B cell (primary cell): ENCODE data around the gene PDE11A. TPM values are rescaled to one million over a fixed set of nuclear protein-coding genes. Genes with fewer than 3 reads are reported as not detected.

Source experiments
- ATAC-seq: fragments of 200-7000 bp; cut with Tn5 transposase; one replicate; pipeline ENCODE4 v1.10.0; 2021; ENCODE audit warnings: low read depth, mild to moderate bottlenecking, moderate number of reproducible peaks, moderate library complexity
- CTCF ChIA-PET: fragments of 350-600 bp; sonication (Branson Sonifier 250); formaldehyde crosslinking; loops from one replicate; lab custom pipeline; 2021; ENCODE audit warnings: antibody characterized with exemption, inconsistent platforms; lab: Charles Lee
- POLR2A ChIA-PET: fragments of 350-600 bp; sonication (Branson Sonifier 250); formaldehyde crosslinking; loops from one replicate; lab custom pipeline; 2021; ENCODE audit warnings: antibody characterized with exemption; lab: Charles Lee
- DNase-seq: peaks from one replicate; pipeline ENCODE4 v3.0.0; 2013
- H2AFZ ChIP-seq: 2 replicates; pipeline ENCODE4 v1.6.1; 2012; ENCODE audit warnings: mild to moderate bottlenecking, low read depth, low read length; ENCODE audit not compliant: insufficient read depth, poor library complexity, severe bottlenecking
- H3K27ac ChIP-seq, 2 donors: 1 replicate in 1 of 2; 2 replicates in 1 of 2; pipeline ENCODE4 v1.5.1; 2012 to 2013; ENCODE audit warnings: low read length in 2 of 2, mild to moderate bottlenecking in 2 of 2, moderate library complexity in 1 of 2
- H3K27me3 ChIP-seq, 4 experiments: fragments of 200-600 bp in 1 of 4; sonication (generic) in 1 of 4; replicated peaks in 1 of 4; 1 replicate in 2 of 4; 2 replicates in 2 of 4; pipeline versions ENCODE4 v1.6.1 to v1.7.0; 2013 to 2016; ENCODE audit warnings: low read length in 3 of 4, mild to moderate bottlenecking in 2 of 4, mixed read lengths in 1 of 4, moderate library complexity in 1 of 4; ENCODE audit not compliant: insufficient read depth in 4 of 4, control insufficient read depth in 3 of 4; ENCODE audit errors: control extremely low read depth in 1 of 4
- H3K36me3 ChIP-seq, 2 experiments: replicated peaks in 1 of 2; 1 replicate in 1 of 2; 2 replicates in 1 of 2; pipeline versions ENCODE4 v1.6.1 to v1.7.1; 2013; ENCODE audit warnings: low read length in 1 of 2; ENCODE audit not compliant: insufficient read depth in 2 of 2, control insufficient read depth in 1 of 2; ENCODE audit errors: control extremely low read depth in 1 of 2, extremely low read depth in 1 of 2
- H3K4me1 ChIP-seq, 2 donors: fragments of 200-600 bp in 1 of 2; sonication (generic) in 1 of 2; 1 replicate in 1 of 2; 2 replicates in 1 of 2; pipeline versions ENCODE4 v1.5.1 to v1.6.1; 2013 to 2017; ENCODE audit warnings: low read length in 2 of 2; ENCODE audit not compliant: control insufficient read depth in 2 of 2, insufficient read depth in 2 of 2
- H3K4me2 ChIP-seq: replicated peaks from 2 replicates; pipeline ENCODE3; 2012; ENCODE audit warnings: mild to moderate bottlenecking, low read depth, low read length; ENCODE audit not compliant: poor library complexity, severe bottlenecking
- H3K4me3 ChIP-seq, 5 experiments: fragments of 200-600 bp in 1 of 5; sonication (generic) in 1 of 5; 1 replicate in 3 of 5; 2 replicates in 2 of 5; pipeline versions ENCODE4 v1.5.1 to v1.7.0; 2011 to 2016; ENCODE audit warnings: low read length in 4 of 5, mild to moderate bottlenecking in 4 of 5, low read depth in 2 of 5, control low read depth in 1 of 5, moderate library complexity in 1 of 5; ENCODE audit not compliant: insufficient read depth in 1 of 5; ENCODE audit errors: control extremely low read depth in 1 of 5, extremely low read depth in 1 of 5
- H3K79me2 ChIP-seq: fragments of 200-600 bp; sonication (generic); one replicate; pipeline ENCODE4 v1.6.0; 2016; ENCODE audit warnings: low read length; ENCODE audit not compliant: control insufficient read depth, insufficient read depth
- H3K9ac ChIP-seq: fragments of 200-600 bp; sonication (generic); 2 replicates; pipeline ENCODE4 v1.6.1; 2017; ENCODE audit warnings: mild to moderate bottlenecking, low read length, moderate library complexity
- H3K9me3 ChIP-seq, 3 donors: one replicate each; pipeline versions ENCODE4 v1.6.1 to v1.7.1; 2013; ENCODE audit warnings: low read length in 2 of 3; ENCODE audit not compliant: control insufficient read depth in 2 of 3, insufficient read depth in 1 of 3; ENCODE audit errors: control extremely low read depth in 1 of 3
- H4K20me1 ChIP-seq: 2 replicates; pipeline ENCODE4 v1.6.0; 2012; ENCODE audit warnings: mild to moderate bottlenecking, low read length; ENCODE audit not compliant: insufficient read depth, control insufficient read depth, poor library complexity, severe bottlenecking
- H3K27ac Mint-ChIP-seq: one replicate; pipeline ENCODE4 v1.8.0; 2021; ENCODE audit warnings: mixed read lengths
- H3K27me3 Mint-ChIP-seq: one replicate; pipeline ENCODE4 v1.8.0; 2021; ENCODE audit warnings: mixed read lengths
- H3K4me1 Mint-ChIP-seq: one replicate; pipeline ENCODE4 v1.8.0; 2021; ENCODE audit warnings: mixed read lengths
- H3K4me3 Mint-ChIP-seq: one replicate; pipeline ENCODE4 v1.8.0; 2021; ENCODE audit warnings: mixed read lengths
- H3K9me3 Mint-ChIP-seq: one replicate; pipeline ENCODE4 v1.8.0; 2022; ENCODE audit warnings: mixed read lengths; ENCODE audit not compliant: insufficient read depth
- EZH2 ChIP-seq: IDR thresholded peaks from 2 replicates; pipeline ENCODE4 v1.6.1; 2012; ENCODE audit warnings: borderline replicate concordance, low read depth, mild to moderate bottlenecking, moderate library complexity, low read length; ENCODE audit not compliant: insufficient read depth, poor library complexity, severe bottlenecking
- WGBS: methylation state at CpG from one replicate; pipeline ENCODE4 v1.1.5; 2013; ENCODE audit warnings: missing lambda C conversion rate; ENCODE audit not compliant: insufficient coverage; 5-methylcytosine and 5-hydroxymethylcytosine counted together
- intact Hi-C: fragments of 100-400 bp; cut with micrococcal nuclease; formaldehyde crosslinking; loops from one replicate; pipeline ENCODE4 v1.10.0; 2022
- polyA plus RNA-seq: library from polyadenylated mRNA; depleted of rRNA; stranded (reverse); fragments of >200 nt; gene quantifications from 2 replicates; pipeline ENCODE4 v1.2.3, GENCODE V29; 2012
- total RNA-seq, 2 donors: library from RNA; stranded (reverse); fragments of 120-200 nt in 1 of 2; gene quantifications; 1 replicate in 1 of 2; 2 replicates in 1 of 2; pipeline versions ENCODE4 v1.2.3 to v1.2.4, GENCODE V29; 2013 to 2022
- TF ChIP-seq, protein P1 (sequence below): fragments of 200-600 bp; IDR thresholded peaks from one replicate; pipeline ENCODE4 v1.8.0; 2022; ENCODE audit warnings: antibody characterized with exemption, mild to moderate bottlenecking

Gene PDE11A
- total and polyA plus RNA-seq, 2 donors (not counting 1 experiment from before 2014, with no cell fraction given), result 0.25 TPM; not detected in 1

DNA sequence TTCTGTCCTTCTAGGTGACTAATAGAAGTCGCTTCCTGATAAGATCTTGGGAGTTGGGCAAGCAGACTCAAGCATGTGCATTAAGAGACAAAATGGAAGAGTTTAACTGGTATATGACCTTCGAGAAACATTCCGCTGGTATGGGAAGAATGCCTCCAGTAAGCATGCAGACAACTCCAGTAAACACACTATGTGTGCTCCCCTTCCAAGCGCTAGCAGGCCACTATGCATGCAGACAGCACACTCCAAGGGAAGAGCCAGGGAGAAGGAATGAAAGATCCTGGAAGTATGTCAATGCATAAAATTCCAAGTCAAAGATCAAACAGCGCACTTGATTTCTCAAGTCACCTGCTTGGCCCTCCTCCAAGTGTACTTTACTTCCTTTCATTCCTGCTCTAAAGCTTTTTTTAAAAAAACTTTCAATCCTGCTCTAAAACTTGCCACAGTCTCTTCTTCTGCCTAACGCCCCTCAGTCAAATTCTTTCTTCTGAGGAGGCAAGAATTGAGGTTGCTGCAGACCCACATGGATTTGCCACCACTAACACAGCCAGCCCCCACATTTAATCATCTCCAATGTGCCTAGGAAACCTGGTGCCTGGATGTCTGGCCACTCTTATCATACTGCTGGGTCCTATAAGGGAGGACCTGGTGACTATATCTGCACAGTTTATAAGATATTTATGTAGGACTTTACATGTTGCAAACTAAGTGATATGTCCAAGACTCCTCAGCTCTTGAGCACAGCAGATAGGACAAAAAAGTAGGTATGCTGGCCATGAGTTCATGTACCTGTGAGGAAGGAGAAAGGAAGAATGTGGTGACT, 239.8 kb downstream of the PDE11A start:
- no peak for DNase-seq
- Histone ChIP-seq H3K9ac (no peak overlapping the region), H3K79me2 (no peaks in the 10 kb centered on the region), H2AFZ (no peak overlapping the region), H3K9me3 (peaks cover 0 to 17% (median 0%) of the 10 kb centered on the region in 3 donors), H3K4me3 (no peak overlapping the region), H3K36me3 (no peaks in the 10 kb centered on the region), H3K27ac (no peak overlapping the region), H3K4me2 (no peak overlapping the region), H4K20me1 (no peaks in the 10 kb centered on the region), H3K4me1 (no peaks in the 10 kb centered on the region), H3K27me3 (no peaks in the 10 kb centered on the region)
- ChIA-PET CTCF (no interaction called here), POLR2A (no interaction called here)
- TF ChIP-seq, protein P1, sequence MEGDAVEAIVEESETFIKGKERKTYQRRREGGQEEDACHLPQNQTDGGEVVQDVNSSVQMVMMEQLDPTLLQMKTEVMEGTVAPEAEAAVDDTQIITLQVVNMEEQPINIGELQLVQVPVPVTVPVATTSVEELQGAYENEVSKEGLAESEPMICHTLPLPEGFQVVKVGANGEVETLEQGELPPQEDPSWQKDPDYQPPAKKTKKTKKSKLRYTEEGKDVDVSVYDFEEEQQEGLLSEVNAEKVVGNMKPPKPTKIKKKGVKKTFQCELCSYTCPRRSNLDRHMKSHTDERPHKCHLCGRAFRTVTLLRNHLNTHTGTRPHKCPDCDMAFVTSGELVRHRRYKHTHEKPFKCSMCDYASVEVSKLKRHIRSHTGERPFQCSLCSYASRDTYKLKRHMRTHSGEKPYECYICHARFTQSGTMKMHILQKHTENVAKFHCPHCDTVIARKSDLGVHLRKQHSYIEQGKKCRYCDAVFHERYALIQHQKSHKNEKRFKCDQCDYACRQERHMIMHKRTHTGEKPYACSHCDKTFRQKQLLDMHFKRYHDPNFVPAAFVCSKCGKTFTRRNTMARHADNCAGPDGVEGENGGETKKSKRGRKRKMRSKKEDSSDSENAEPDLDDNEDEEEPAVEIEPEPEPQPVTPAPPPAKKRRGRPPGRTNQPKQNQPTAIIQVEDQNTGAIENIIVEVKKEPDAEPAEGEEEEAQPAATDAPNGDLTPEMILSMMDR, result no peak
- no peak for TF ChIP-seq EZH2
- H3K27ac Mint-ChIP-seq, result no peak overlapping the region
- H3K27me3 Mint-ChIP-seq, result no peaks in the 10 kb centered on the region
- no peak overlapping the region for H3K4me3 Mint-ChIP-seq
- intact Hi-C loops, result no loop called here
- H3K4me1 Mint-ChIP-seq, result no peaks in the 10 kb centered on the region
- 93% methylated on average over 2 of the region's 6 CpGs for WGBS
- no peak for ATAC-seq
- H3K9me3 Mint-ChIP-seq, result peaks cover 3% of the 10 kb centered on the region

DNA sequence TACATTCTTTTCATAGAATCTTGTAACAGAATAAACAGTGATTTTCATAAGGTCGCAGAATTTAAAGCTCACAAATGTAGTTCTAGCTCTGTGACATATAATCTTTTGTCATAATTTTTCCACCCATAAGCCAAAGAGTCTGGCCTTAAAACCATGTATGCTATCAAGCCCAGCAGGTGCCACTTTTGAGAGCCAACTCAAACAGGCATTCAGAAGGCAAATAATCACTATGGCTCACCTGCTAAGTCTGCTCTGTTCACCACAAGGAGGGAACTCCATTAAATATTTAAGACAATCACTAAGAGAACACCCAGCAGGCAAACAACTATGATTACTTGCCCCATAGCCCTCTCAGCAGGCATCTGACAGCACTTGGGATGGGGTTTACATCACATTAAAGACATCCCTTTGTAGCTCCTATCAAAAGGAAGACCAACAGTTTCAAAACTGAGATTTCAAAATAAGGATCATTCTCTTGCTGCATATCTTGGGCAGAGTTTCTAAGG, 241.6 kb downstream of the PDE11A start:
- Histone ChIP-seq H3K9me3 (peaks cover 0 to 9% (median 0%) of the 10 kb centered on the region in 3 donors), H3K4me2 (no peak overlapping the region), H3K27ac (no peak overlapping the region), H3K4me3 (no peak overlapping the region), H4K20me1 (no peaks in the 10 kb centered on the region), H2AFZ (no peak overlapping the region), H3K27me3 (no peaks in the 10 kb centered on the region), H3K36me3 (no peaks in the 10 kb centered on the region), H3K4me1 (no peaks in the 10 kb centered on the region), H3K9ac (no peak overlapping the region), H3K79me2 (no peaks in the 10 kb centered on the region)
- Mint-ChIP-seq H3K27ac (no peak overlapping the region), H3K4me1 (no peaks in the 10 kb centered on the region), H3K27me3 (no peaks in the 10 kb centered on the region), H3K9me3 (no peaks in the 10 kb centered on the region), H3K4me3 (no peak overlapping the region)
- TF ChIP-seq, protein P1, result no peak
- no peak for TF ChIP-seq EZH2
- no CpG with 5 or more reads among the region's 1 CpG for WGBS
- DNase-seq, result no peak
- intact Hi-C loops, result no loop called here
- POLR2A ChIA-PET, result no interaction called here
- no peak for ATAC-seq
- CTCF ChIA-PET, result no interaction called here
